Cortex of kidney (tissue), 1 donor: ENCODE results near the gene SAA4.
"Not testable (repeated sequence)": the region's sequence is repeated elsewhere in the genome, so short reads cannot be mapped to it uniquely, and the experiment has no call there.

Experiments used
- DNase-seq: peaks from one replicate; lab custom pipeline; 2025; lab: John Stamatoyannopoulos, UW

SAA4 gene

DNA sequence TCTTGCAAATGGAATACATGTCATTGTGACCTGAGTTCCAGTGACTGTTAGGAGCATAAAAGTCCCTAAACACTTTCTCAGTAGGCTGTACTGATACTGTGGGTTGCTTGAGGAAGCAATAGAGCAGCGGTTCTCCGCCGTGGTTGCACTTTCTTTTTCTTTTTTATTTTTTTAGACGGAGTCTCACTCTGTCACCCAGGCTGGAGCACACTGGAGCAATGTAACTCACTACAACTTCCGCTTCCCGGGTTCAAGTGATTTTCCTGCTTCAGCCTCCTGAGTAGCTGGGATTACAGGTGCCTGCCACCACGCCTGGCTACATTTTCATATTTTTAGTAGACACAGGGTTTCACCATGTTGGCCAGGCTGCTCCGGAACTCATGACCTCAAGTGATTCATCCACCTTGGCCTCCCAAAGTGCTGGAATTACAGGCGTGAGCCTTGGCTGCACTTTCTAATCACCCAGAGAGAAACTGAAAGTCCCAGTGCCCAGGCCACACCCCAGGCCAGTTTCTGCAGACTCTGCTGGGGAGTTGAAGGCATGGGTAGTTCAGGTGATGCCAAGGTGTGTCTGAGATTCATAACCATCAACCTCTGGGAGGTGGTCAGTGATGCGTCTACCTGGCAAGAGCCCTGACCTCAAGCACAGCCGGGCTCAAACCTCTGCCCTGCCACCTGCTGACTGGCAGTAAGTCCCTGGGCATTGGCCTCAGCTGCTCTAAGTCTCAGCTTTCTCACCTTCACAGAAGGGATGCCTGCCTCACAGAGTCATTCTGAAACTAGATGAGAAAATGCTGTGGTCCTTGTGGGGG is 10.0 kb upstream of the SAA4 start:
- DNase-seq = not testable (repeated sequence)

- DNase-seq = no peak
Observed at GRCh38 chr11:18245396-18245795, 8.8 kb upstream of the SAA4 start.

GRCh38 chr11:18243783-18244362 is 7.3 kb upstream of the SAA4 start:
- DNase-seq = no peak

GRCh38 chr11:18239655-18240054 is 3.1 kb upstream of the SAA4 start:
- no peak for DNase-seq

GRCh38 chr11:18235394-18236334 is 938 bp downstream of the SAA4 start:
- no peak for DNase-seq

DNA sequence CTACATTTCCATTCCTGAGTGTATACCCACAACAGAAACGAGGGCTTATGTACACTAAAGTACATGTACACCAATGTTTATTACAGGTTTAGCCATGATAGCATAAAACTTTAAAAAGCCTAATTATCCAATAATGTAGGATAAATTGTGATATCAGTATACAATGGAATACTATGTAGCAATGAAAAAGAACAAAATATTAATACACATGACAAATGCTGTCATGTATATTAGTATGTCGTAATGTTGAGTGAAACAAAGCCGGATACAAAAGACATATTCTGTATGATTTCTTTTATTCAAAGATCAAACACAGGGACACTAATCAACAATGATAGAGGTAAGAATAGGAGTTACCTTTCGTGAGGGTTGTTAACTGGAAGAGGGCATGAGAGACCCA is 2.7 kb downstream of the SAA4 start:
- DNase-seq = no peak

GRCh38 chr11:18230859-18231258 is 5.7 kb downstream of the SAA4 start:
- no peak for DNase-seq

GRCh38 chr11:18229501-18229900 is 7.1 kb downstream of the SAA4 start:
- DNase-seq = no peak

DNA sequence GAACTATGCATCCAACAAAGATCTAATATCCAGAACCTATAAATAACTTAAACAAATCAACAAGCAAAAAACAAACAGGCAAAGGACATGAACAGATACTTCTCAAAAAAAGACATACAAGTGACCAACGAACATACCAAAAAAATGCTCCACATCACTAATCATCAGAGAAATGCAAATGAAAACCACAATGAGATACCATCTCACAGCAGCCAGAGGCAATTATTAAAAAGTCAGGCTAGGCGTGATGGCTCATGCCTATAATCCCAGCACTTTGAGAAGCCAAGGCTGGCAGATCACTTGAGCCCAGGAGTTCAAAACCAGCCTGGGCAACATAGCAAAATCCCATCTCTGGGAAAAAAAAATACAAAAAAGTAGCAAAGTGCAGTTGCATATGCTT is 10.7 kb downstream of the SAA4 start:
- no peak for DNase-seq

DNA sequence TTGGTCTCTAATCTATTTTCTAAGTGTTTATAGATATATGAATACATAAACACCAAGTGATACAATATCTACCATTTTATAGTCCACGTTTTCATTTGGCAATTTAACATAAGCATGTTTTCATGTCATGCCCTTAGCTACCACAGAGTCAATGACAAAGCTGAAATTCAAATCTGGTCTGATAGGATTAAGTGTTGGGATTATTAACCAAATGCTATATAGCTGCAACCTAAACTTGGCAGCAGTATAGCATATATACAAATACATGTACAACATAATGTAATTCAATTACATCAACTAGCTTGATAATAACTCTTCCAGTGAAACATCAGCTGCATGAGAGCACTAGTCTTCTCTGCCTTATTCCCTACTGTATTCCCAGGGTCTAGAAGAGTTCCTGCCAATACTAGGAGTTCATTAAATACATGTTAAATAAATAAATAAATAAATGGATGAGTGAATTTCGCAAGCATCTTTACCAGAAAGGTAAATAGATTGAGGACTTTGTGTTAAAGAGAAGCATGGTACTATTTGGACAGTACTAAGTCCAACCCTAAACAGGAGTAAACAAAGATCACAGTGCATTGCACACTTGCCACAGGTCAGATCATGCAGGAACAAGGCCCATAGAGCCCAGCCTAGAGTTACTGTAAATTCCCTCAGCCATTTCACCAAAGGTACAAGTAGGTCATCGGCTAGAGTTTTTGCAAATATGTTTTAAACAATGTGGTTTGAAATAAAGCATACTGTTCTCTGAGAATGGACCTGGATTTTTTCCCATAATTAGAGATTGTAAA is 12.8 kb downstream of the SAA4 start:
- no peak for DNase-seq

- DNase-seq = no peak
Observed at GRCh38 chr11:18222814-18223421, 13.7 kb downstream of the SAA4 start.

GRCh38 chr11:18221274-18221876 is 15.2 kb downstream of the SAA4 start:
- no peak for DNase-seq

- no peak for DNase-seq
Observed at GRCh38 chr11:18209058-18209457, 27.5 kb downstream of the SAA4 start.

GRCh38 chr11:18204771-18205170 is 31.8 kb downstream of the SAA4 start:
- DNase-seq = no peak

DNA sequence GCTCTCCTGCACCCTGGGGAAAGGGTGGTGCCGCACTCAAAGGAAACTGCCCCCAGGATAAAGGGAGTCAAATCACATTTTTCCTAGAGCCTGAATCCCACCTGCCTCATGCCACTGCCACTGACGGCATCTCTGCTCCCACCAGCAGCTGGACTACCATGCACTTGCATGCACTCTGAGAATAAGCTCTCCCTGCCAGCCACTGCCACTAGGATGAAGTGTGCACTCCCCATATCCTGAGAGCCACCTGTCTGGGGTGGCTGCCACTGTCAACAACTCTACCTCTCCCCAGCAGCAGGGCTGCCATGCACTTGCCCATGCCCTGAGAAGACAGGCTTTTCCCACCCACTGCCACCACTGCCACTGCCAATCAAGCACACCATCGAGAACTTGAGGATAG is 32.4 kb downstream of the SAA4 start:
- no peak for DNase-seq

- DNase-seq = no peak
Observed at GRCh38 chr11:18203723-18204122, 32.9 kb downstream of the SAA4 start.

DNA sequence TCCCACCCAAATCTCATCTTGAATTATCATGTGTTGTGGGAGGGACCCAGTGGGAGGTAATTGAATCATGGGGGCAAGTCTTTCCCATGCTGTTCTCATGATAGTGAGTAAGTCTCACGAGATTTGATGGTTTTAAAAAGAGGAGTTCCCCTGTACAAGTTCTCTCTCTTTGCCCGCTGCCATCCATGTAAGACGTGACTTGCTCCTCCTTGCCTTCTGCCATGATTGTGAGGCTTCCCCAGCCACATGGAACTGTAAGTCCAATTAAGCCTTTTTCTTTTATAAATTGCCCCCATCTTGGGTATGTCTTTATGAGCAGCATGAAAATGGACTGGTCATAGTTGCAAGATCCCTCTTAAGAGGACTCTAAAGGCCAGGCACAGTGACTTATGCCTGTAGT is 38.9 kb downstream of the SAA4 start:
- DNase-seq = not testable (repeated sequence)

DNA sequence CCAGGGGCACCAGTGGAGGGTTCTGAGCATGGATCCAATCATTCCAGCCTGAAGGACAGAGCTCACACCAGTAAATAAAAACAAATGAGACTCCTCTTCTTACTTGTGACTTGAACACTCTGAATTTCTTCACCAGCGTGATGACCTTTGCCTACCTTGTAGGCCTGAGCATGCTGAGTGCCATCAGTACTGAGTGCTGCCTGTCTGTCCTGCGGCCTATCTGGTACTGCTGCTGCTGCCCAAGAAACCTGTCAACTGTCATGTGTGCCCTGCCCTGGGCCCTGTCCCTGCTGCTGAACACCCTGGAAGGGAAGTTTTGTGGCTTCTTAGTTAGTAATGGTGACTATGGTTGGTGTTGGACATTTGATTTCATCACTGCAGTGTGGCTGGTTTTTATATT is 40.1 kb downstream of the SAA4 start:
- DNase-seq = no peak

- no peak for DNase-seq
Observed at GRCh38 chr11:18193010-18193409, 43.6 kb downstream of the SAA4 start.

GRCh38 chr11:18191376-18191775 is 45.2 kb downstream of the SAA4 start:
- no peak for DNase-seq
